GM18867 (cell line): ENCODE results near the gene UBAP1L.

Experiments used
- ATAC-seq: cut with Tn5 transposase; IDR thresholded peaks from one replicate; pipeline ENCODE4 v1.9.1; 2021; ENCODE audit warnings: mild to moderate bottlenecking, moderate library complexity; ENCODE audit not compliant: unreplicated experiment

Gene UBAP1L

GRCh38 chr15:65067645-65068402, 47.2 kb downstream of the UBAP1L start, which contains the start of gene RASL12:
Gene RASL12, minus strand, starts transcription at chr15:65067991. Its CDS starts 156 bp downstream, at chr15:65067835.
- no peak for ATAC-seq

- no peak for ATAC-seq
Measured at GRCh38 chr15:65067317-65067644, 47.7 kb downstream of the UBAP1L start.

GRCh38 chr15:65066635-65067316, 48.2 kb downstream of the UBAP1L start:
- ATAC-seq, result no peak

GRCh38 chr15:65066001-65066634, 48.9 kb downstream of the UBAP1L start:
- ATAC-seq, result no peak

GRCh38 chr15:65062726-65063125, 52.3 kb downstream of the UBAP1L start:
- ATAC-seq, result no peak

- no peak for ATAC-seq
Measured at GRCh38 chr15:65062061-65062460, 52.9 kb downstream of the UBAP1L start.

GRCh38 chr15:65060641-65061397, 54.2 kb downstream of the UBAP1L start:
- no peak for ATAC-seq

- ATAC-seq, result no peak
Measured at GRCh38 chr15:65059931-65060596, 54.9 kb downstream of the UBAP1L start.

- ATAC-seq, result no peak
Measured at GRCh38 chr15:65059369-65059750, 55.6 kb downstream of the UBAP1L start.

GRCh38 chr15:65058394-65059368, 56.3 kb downstream of the UBAP1L start:
- no peak for ATAC-seq

- ATAC-seq, result no peak
Measured at GRCh38 chr15:65057549-65057940, 57.5 kb downstream of the UBAP1L start.

- ATAC-seq, result no peak
Measured at GRCh38 chr15:65056868-65057548, 58.0 kb downstream of the UBAP1L start.

- no peak for ATAC-seq
Measured at GRCh38 chr15:65056106-65056505, 58.9 kb downstream of the UBAP1L start.

GRCh38 chr15:65055201-65055870, 59.7 kb downstream of the UBAP1L start:
- no peak for ATAC-seq

GRCh38 chr15:65054333-65055200, 60.4 kb downstream of the UBAP1L start:
- ATAC-seq, result no peak

- ATAC-seq, result no peak
Measured at GRCh38 chr15:65052956-65053355, 62.0 kb downstream of the UBAP1L start.

GRCh38 chr15:65051266-65051665, 63.7 kb downstream of the UBAP1L start:
- ATAC-seq, result no peak

- no peak for ATAC-seq
Measured at GRCh38 chr15:65050270-65050669, 64.7 kb downstream of the UBAP1L start.
